SH-SY5Y (cell line): ENCODE data around the gene SNPH.

Source experiments
- GATA2 ChIP-seq: IDR thresholded peaks from 2 replicates; pipeline ENCODE4 v1.6.1; 2011; ENCODE audit warnings: mild to moderate bottlenecking, low read depth, low read length
- GATA3 ChIP-seq: IDR thresholded peaks from 2 replicates; pipeline ENCODE4 v1.6.1; 2011; ENCODE audit warnings: low read depth, mild to moderate bottlenecking, low read length, moderate library complexity

DNA sequence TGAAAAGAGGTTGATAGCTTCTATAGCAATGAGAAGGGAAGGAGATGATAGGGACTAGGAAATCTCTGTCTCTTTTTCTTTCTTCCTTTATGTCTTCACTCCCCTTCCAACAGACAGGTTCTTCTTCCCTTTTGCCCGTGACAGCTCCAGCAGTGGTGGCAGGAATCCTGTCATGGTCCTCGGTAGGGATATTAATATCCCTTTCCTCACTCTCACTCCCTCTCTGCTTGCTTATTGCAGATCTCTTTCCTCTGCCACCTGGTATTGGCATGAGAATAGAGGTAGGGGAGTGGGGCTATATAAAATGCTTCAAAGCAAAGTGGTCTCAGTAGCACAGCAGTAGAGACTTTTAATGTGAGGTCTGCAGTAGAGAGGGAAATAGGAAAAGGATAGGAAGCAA is 20.5 kb upstream of the SNPH start:
- TF ChIP-seq GATA2 (no peak), GATA3 (no peak)
